HG03378 (cell line): ENCODE measurements around the gene ARHGAP10.

Experiments used
- ATAC-seq: cut with Tn5 transposase; IDR thresholded peaks from one replicate; pipeline ENCODE4 v1.9.1; 2021; ENCODE audit warnings: mild to moderate bottlenecking, moderate library complexity; ENCODE audit not compliant: unreplicated experiment

ARHGAP10 gene

DNA sequence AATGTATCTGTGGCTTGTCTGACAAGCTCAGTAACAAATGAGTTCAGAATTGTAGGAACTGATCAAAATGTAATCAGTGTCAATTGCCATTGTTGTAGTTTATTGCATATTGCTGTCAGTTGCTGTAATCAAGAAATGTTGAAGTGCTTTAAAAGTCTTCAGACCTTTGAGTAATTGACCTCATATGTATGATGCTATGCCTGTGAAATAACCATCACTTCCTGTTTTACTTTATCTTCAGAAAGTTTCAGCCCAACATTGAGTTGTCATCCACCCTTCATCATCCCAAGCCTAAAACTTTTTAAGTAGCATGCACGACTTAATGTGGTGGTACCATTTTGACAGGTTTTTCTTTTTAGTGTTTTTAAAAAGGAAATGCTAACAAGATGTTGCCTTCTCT, 212.4 kb downstream of the ARHGAP10 start:
- peak; percentile 35 for ATAC-seq

DNA sequence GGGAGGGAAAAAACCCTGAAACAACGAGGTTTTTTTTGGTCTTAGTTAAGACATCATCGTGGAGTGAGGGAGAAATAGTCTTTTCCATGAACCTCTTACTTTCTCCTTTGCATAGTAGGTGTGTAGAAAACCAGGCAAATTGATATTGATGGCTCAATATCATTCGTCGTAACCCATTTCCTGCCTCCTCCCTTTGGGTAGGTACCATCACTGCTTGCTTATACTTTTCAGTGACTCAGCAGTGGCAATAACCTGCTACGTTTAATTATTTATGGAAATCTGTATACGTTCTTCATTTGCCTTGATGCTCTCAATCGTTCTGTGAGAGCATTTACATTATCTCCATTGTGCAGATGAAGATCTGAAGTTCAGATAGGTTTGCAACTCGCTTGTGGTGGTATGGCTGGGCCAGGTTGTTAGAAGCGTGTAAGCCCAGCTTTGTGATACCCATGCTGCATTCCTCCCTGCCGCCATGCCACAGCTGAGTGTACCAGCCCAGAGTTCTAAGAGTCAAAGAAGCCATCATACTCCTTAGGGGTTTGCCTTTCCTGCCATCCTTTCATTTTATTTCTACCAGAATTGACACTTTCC, 212.9 kb downstream of the ARHGAP10 start:
- no peak for ATAC-seq

DNA sequence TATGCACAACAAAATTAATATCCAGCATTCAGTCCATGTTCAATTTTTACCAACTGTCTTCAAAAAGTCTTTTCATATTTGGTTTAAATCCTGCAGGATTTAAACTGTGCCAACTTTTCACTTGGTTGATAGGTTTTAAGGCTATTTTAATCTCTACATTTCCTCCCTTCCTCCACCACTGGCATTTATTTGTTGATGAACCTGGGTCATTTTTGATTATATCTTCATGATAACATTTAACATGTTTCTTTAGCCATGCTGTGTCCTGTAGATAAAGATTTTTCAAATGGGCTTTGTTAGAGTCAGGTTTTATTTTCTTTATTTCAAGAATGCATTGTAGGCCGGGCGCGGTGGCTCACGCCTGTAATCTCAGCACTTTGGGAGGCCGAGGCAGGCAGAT, 216.4 kb downstream of the ARHGAP10 start:
- ATAC-seq, result no peak

DNA sequence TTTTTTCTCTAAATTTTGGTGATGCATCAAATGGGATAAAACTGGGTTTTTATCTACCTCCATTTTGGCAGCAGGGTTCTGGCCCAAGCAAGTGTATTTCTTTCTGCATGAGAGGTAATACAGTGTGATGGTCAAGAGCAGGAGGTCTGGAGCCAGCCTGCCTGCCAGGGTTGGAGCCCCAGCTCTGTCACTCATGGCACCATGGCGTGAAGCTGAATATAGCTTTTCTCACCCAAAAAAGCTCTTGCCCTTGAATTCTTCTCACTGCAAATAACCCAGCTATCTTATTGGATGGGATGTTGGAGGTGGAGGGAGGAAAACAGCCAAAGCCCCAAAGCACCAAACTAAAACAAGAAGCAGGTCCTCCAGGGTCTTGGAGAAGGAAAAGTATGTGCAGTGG, 218.4 kb downstream of the ARHGAP10 start:
- no peak for ATAC-seq

DNA sequence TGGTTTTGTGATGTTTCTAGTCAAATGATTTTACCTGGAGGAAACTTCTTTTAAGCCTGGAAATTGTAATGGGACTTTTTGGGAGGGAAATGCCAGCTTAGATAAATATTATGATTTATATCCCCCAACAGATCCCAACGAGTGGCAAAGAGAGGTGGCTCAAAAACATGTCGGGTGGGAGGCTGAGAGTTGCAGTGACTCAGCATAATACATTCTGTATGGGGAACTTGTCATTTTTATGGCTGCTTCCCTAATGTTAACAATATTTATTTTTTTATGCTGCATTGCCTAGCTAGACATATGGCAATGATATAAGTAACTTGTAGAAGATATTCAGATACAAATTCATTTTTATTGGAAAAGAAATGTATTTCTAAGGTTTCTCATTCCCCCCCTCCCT, 219.0 kb downstream of the ARHGAP10 start:
- no peak for ATAC-seq

DNA sequence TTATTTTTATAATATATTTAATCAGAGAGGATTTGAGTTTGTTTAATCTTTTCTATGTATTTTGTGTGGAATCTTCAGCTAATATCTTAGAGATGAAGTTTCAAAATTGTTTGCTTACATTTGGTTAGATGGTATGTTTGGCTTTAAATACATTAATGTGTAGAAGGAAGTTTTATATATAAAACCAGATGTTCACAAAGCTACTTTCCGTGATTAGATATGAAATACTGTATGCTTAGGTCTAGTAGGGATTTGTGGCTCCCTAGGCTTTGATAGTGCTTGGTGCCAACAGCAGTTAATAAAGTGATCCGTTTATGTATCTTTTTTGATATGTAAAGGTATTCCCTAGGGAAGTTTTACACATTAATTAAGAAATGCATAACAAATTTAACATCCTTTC, 223.0 kb downstream of the ARHGAP10 start:
- no peak for ATAC-seq

DNA sequence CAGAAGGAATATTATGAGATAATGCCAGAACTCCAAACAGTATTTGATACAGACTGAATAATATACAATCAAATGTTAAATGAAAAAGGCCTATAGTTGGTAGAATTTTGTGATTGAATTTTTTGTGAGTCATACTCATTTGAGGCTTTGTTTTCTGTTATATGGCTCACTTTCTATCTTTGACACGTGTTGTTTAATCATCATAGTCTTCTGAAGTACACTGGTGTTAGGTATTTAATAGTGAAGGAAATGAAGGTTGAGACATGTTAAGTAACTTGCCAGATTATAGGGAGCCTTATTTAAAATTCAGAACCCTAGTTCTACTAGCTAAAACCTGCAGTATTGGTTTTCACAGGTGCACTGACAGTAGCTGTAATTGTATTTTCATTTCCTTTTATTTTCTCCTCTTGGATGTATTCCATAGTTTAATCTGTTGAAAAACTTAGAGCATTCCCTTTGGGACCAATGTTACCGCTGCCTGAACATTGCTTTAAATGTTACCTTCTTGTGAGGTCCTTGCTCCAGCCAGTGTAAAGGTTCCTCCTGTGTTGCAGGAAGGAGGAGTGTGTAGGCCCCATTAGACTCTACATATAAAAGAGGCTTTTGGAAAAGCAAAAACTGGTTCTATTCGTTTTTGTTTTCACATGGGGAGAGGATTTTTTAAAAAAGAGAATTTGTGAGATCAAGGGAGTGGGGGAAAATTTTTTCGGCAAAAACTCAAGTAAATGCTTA, 224.1 kb downstream of the ARHGAP10 start:
- ATAC-seq, result no peak

DNA sequence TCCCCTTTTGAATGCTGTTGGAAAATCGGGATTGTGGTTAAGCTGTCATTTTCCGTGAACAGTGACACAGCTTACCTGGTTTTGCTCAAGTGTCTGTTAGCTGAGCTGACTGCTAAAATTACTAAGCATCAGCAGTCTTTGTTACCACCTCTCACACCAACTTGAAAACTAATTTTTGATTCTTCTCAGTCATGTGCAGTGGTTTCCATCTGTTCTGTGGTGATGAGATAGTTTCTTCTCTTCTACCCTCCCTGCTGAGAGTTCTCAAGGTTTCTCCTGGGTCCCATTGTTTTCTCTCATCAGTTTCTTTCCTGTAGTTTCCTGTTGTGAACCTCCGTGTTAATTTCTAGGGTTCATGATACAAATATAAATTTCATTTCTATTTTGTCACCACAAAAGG, 225.6 kb downstream of the ARHGAP10 start:
- ATAC-seq, result no peak

DNA sequence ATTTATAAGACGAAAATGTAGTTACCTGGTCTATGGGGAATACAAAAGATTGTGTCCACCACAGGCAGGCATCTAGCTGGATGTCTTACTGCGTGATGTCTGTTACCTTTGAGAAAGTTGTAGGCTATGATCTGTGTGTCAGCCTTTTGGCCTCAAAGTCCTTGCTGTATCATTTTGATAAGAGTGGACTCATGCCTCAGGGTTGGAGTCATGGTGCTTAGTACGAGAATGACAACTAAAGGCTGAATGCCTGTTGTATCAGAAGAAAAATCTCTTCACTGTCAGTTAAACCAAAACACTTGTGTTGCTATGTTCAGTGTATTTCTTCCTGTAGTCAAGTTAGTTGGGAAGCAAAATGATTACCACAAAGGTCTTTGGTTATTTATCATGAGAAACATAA, 226.2 kb downstream of the ARHGAP10 start:
- ATAC-seq, result no peak

DNA sequence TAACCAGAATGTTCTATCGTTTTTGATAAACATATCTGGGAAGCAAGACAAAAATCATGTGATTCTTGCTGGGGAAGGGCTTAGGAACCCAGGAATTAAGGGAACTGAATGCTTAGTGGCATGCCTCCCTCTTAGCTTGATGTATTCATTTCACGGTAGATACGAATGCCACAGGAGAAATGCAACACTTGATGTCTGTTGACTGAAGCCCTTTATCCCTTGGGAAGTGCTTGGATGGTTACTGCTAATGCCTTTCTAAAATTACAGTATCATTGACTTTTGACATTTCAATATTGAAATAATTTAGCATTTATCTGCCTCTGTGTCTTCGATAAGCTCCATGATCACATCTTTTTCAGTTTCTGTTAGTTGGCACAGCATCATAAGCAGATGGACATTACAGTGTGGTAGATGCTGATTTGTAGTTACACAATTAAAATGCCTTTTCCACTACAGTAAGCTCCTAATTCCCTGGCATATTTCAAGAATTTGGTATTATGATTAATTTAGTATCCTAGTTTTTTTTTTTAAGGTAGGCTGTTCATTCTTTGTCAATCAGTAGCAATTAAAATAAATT, 226.7 kb downstream of the ARHGAP10 start:
- ATAC-seq, result no peak

DNA sequence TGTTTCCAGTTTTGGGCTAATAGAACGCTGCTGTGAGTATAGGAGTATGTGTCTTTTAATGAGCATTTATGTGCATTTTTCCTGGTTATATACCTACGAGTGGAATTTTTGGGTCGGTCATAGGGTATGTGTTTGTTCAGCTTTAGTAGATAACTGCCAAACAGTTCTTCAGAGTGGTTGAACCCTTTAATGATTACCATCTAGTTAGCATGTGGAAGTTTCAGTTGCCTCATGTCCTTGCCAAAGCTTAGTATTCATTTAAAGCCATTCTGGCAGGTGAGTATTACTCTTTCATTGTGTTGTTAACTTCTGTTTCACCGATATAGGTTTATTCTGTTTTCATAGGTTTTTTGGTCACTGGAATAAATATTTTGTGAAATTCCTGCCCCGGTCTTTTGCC, 229.1 kb downstream of the ARHGAP10 start:
- ATAC-seq, result peak; percentile 79

DNA sequence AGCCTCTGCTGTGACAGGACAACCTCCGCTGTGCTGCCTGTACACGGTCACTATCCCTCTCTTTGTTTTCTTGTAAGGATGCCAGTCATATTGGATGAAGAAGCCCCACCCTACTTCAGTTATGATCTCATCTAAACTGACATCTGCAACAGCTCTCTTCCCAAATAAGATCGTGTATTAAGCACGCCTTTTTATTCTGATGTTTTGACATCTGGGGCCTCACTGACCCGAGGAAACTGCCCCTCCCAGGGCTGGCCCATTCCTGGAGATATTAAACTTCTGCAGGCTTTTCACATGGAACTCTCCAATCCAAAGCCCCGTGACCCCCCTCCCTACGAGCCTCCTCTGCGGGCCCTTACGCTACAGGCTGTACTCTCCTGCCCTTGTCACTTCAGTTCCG, 232.0 kb downstream of the ARHGAP10 start:
- no peak for ATAC-seq

DNA sequence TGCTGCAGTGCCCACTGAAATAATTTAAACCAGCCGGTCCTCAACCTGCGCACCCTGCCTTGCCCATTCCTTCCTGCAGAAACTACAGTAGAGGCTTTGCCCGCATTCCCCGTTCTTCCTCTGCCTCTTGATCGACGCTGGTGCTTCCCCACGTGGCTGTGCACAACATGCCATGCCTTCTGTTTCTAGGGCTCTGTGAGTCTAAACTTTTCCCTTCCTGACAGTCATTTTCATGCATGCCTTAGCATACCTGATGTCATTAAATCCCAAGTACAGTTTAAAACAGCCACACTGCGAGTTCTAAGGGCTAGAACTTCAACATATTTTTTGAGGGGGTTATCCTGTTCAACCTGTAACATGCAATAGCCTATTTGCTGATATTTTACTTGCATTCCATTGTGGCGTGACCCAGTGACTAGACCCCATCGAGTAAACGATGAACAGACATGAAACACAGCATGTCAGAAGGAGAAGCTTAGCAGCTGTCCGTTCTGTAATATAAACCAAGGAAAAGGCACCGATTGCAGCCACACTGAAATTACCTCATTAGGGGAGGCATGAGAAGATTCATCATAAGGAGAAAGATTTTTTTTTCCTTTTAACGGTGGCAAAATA, 232.5 kb downstream of the ARHGAP10 start:
- ATAC-seq, result no peak

DNA sequence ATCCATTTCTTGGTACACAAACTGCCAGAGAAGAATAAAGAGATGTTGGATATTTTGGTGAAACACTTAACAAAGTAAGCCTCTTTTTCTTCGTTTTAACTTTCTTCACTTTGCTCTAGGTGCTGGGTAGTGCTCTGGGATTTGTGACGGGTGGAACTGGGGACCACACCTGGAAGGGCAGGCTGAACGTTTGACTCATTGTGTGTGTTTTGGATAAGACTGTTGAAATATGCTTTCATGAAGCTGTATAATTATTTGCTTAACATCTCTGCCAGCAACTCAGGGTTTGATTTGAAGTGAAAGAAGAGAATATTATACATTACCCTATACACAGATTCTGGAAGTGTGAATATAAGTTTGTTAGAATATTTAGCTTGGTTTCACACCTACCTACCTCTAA, 233.2 kb downstream of the ARHGAP10 start:
- ATAC-seq, result no peak

DNA sequence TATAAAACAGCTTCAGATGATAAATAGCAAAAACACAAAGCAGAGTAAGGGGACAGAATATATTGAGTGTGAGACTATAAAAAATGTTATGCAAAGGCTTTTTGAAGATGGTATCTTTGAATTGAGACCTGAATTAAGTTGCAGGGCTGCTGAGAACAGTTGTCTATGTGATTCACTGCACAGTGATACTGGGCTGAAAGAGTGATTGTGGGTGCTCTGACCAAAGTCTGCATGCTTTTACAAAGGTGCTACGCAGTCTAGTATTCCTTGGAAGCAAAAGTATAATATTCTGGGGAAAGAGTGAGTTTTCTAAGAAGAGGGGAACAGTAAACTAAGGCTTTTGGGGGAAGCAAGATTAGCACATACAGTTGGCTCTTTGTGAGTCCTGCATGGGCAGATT, 234.0 kb downstream of the ARHGAP10 start:
- ATAC-seq, result no peak

DNA sequence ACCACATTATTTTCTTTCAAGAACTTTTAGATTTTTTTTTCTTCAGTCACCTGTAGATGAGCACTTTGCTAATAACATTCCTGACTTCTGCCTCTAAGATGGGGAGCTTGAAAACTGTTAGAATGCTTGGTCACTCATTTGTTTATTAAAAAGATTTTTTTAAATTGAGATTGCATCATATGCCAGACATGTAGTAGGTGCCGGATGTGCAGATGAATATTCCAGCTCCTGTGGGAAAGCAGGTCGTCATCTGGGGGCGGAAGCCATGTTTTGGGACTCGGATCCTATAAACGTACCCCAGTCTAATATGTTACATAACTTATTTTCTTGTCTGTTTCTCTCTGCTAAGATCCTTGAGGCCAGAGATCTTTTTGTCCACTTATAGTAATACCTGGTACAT, 236.8 kb downstream of the ARHGAP10 start:
- no peak for ATAC-seq

DNA sequence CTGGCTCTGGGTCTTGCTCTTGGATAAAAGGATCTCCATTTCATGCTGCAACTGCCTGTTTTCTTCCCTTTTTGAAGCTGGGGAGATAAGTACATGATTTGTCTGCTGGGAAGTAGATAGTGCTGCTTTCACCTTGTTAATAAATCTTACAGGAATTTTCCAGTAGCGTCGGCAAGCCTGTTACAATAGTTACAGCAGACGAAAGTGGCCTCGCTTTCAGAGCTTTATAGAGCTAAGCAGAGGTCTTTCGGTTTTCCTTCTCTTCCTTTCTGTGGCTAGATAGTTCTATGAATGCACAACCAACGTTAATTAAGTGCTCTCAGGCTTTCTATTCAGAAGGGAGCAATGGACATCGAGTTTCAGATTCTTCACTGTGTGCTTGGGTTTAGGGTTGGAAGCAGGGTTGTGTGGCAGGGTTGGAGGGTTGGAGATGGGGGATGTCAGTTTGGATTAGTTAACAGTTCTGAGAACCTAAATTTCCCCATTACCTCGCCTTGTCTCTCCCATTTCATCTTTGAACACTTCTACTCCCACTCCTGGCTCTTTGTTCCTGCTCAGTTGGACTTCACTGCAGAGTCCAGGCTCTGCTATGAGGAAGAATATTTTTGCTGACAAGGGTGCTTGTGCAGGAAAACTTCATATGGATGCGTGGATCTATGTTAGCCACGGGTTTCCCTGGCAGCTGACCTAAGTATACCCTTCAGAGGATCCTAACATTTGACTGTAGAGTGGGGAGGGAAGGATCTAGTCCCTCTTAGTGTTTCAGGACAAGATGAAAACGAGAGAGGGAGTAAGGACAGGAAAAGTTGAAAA, 237.9 kb downstream of the ARHGAP10 start:
- ATAC-seq, result no peak

DNA sequence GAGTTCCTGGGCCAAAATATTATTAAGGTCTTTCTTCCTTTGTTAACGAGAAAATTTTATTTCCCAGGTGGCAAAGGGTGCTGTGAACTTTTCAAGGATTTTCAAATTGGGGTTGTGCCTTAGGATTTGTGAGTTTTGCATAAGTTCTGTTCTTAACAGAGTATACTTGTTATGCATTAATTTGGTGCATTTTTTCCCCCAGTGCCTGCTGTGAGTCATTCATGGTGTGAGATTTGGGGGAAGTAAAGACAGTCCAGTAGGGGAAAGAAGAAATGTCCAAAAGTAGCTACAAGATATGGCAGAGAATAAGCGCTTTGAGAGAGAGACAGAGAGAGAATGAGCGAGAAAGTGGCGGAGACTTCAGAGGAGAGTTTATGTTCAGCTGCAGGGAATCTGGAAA, 239.2 kb downstream of the ARHGAP10 start:
- no peak for ATAC-seq

DNA sequence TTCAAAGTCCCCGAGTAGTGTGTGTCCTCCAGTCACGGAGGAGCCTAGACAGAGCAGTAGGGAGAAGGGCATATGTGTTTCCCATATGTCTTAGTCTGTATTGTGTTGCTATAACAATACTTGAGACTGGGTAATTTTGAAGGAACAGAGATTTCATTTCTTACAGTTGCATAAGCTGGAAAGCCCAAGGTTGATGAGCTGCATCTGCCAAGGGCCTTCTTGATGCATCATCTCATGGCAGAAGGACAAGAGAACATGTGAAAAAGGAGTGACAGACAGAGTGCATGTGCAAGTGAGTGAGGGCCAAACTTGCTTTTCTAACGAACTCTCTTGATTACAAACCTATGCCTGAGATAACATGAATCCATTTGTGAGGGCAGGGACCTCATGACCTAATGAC, 243.4 kb downstream of the ARHGAP10 start:
- no peak for ATAC-seq

DNA sequence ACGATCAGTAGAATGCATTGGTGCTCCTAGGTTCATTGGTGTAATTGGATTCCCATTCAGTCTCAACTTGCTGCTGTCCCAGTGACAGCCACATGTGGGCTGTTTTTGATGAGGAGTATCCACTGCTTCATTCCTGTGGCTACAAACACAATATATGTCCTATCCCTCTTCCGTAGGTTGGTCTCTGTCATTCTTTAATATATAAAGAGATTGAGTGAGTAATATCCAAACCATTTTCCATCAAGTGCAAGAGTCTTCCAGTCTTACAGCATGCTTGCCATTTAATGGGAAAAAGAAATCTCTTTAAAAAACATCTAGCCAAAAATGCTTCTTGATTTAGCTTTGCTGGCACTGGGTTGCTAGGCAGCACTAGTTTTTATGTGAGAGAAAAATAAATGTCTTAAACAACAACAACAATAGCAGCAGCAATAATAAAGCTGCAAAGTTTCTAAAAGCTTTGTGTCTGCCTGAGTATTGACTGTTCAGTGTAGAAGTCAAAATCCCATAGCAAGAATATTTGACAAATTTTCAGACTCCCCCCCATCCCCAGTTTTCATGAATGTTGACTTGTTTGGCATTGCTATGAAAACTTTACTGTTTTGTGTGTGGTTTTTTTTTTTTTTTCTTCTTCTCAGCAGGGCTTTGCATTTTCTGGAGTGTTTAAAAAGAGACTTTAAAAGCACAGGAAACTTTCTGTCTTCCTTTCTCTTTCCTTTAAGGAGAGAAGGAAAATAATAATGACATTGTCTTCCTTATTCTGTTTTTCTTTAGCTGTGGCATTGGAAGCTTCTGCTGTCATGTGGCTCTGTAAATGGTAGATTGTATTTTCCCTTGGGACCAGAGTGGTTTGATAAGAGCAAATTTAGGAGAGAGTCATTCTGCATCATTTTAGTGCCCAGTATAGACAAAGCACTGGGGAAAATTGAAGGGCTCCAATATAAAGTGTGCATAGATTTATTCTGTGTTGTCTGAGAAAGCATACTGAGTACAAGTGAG, 244.3 kb downstream of the ARHGAP10 start:
- ATAC-seq, result no peak
